ENCODE measurements around the gene SLC6A19.
"Not testable (repeated sequence)": the region's sequence is repeated elsewhere in the genome, so short reads cannot be mapped to it uniquely, and the experiment has no call there.

Gene SLC6A19

DNA sequence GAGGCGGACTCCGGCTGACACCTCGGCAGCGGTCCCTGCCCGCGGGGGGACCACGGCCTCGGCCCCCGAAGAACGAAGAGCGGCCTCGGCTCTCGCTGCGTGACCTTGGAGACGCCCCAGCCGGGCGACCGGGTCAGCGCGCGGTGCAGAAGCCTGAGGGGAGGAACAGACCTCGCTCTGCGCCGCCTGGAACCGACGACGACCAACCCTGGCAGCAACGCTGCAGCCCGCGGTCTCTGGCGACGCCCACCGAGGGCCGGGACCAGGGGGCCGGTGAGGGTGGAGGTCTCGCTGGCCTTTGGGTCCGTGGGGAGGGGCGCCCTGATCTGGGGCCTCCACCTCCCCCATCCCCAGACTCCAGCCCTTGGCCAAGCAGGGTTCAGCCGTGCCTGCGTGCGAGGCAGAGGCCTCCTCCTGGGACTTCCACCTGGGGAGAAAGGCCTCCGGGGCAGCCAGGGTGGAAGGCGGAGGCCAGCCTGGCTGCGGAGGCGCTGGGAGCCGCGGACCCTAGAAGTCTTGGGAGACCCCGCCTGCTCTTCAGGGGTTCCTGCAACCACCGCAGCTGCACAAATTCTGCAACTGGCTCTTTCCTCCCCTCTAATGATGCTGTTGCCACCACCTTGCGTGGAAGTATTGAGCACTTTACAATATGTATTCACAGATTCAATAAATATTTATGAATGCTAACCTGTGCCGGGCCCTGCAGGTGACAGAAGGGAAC lies 45.2 kb upstream of the SLC6A19 start:
- no peaks in the 10 kb centered on the region for H3K4me1 ChIP-seq
- peaks cover 9% of the 10 kb centered on the region for H3K9me3 ChIP-seq
- no peaks in the 10 kb centered on the region for H3K36me3 ChIP-seq
- H3K4me3 ChIP-seq (ENCODE audit: low read depth, low read length): no peak overlapping the region
- TF ChIP-seq, protein P1, sequence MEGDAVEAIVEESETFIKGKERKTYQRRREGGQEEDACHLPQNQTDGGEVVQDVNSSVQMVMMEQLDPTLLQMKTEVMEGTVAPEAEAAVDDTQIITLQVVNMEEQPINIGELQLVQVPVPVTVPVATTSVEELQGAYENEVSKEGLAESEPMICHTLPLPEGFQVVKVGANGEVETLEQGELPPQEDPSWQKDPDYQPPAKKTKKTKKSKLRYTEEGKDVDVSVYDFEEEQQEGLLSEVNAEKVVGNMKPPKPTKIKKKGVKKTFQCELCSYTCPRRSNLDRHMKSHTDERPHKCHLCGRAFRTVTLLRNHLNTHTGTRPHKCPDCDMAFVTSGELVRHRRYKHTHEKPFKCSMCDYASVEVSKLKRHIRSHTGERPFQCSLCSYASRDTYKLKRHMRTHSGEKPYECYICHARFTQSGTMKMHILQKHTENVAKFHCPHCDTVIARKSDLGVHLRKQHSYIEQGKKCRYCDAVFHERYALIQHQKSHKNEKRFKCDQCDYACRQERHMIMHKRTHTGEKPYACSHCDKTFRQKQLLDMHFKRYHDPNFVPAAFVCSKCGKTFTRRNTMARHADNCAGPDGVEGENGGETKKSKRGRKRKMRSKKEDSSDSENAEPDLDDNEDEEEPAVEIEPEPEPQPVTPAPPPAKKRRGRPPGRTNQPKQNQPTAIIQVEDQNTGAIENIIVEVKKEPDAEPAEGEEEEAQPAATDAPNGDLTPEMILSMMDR (IDR thresholded peaks at IDR 0.05; ENCODE audit: low read depth, low read length): no peak
- DNase-seq: no peak
- peaks cover 28% of the 10 kb centered on the region for H3K27me3 ChIP-seq

GRCh38 chr5:1156754-1157460 lies 44.5 kb upstream of the SLC6A19 start:
- Histone ChIP-seq H3K9me3 (peaks cover 9% of the 10 kb centered on the region), H3K4me1 (no peaks in the 10 kb centered on the region), H3K36me3 (no peaks in the 10 kb centered on the region), H3K27me3 (peaks cover 28% of the 10 kb centered on the region), H3K4me3 (ENCODE audit: low read depth, low read length) (no peak overlapping the region)
- no peak for DNase-seq
- TF ChIP-seq, protein P1 (IDR thresholded peaks at IDR 0.05; ENCODE audit: low read depth, low read length): no peak

GRCh38 chr5:1157461-1157986 lies 43.9 kb upstream of the SLC6A19 start:
- H3K4me1 ChIP-seq; H3K9me3 ChIP-seq; H3K36me3 ChIP-seq; DNase-seq; H3K4me3 ChIP-seq (ENCODE audit: low read depth, low read length): not testable (repeated sequence)
- H3K27me3 ChIP-seq: peaks cover 28% of the 10 kb centered on the region

- Histone ChIP-seq H3K4me1 (no peaks in the 10 kb centered on the region), H3K9me3 (peaks cover 9% of the 10 kb centered on the region), H3K36me3 (no peaks in the 10 kb centered on the region), H3K4me3 (ENCODE audit: low read depth, low read length) (no peak overlapping the region), H3K27me3 (peaks cover 28% of the 10 kb centered on the region)
- TF ChIP-seq, protein P1 (IDR thresholded peaks at IDR 0.05; ENCODE audit: low read depth, low read length): no peak
- DNase-seq: no peak
Observed at GRCh38 chr5:1158647-1159340, 42.6 kb upstream of the SLC6A19 start.

DNA sequence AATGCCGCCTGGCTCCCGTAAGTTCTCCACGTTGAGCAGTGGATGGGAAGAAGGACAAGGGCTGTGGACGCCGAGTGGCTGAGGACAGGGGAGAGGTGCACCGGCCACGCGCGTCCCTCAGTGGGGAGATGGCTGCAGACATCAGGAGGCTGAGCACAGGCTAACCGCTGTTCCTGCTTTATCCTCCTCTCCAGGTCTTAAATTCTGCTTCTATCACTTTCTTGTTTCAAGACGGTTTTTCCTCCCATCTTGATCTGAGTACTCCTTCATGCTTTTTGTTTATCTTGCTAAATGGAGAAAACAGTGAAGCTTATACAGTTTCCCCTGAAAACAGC lies 42.1 kb upstream of the SLC6A19 start:
- H3K9me3 ChIP-seq: peaks cover 9% of the 10 kb centered on the region
- no peaks in the 10 kb centered on the region for H3K4me1 ChIP-seq
- no peak for DNase-seq
- no peak overlapping the region for H3K4me3 ChIP-seq (ENCODE audit: low read depth, low read length)
- TF ChIP-seq, protein P1 (IDR thresholded peaks at IDR 0.05; ENCODE audit: low read depth, low read length): no peak
- peaks cover 23% of the 10 kb centered on the region for H3K27me3 ChIP-seq
- H3K36me3 ChIP-seq: no peaks in the 10 kb centered on the region

GRCh38 chr5:1159774-1160406 lies 41.5 kb upstream of the SLC6A19 start:
- Histone ChIP-seq H3K4me3 (ENCODE audit: low read depth, low read length) (no peak overlapping the region), H3K36me3 (no peaks in the 10 kb centered on the region), H3K9me3 (peaks cover 9% of the 10 kb centered on the region), H3K27me3 (peaks cover 19% of the 10 kb centered on the region), H3K4me1 (no peaks in the 10 kb centered on the region)
- TF ChIP-seq, protein P1 (IDR thresholded peaks at IDR 0.05; ENCODE audit: low read depth, low read length): no peak
- no peak for DNase-seq
